Adrenal gland (tissue), 5 donors: ENCODE measurements around the gene ATP4A.

ENCODE experiments used
- POLR2A ChIP-seq, 2 donors: fragments of 450-650 bp; IDR thresholded peaks; one replicate each; pipeline ENCODE4 v1.6.1; 2017; ENCODE audit warnings: antibody characterized with exemption in 2 of 2, mild to moderate bottlenecking in 2 of 2, moderate library complexity in 1 of 2
- TF ChIP-seq, protein P1 (sequence below), 6 experiments: fragments of 450-650 bp in 4 of 6; fragments of 200-600 bp in 2 of 6; sonication (generic) in 1 of 6; IDR thresholded peaks; 1 replicate in 5 of 6; 2 replicates in 1 of 6; pipeline versions ENCODE4 v1.5.1 to v1.8.0; 2016 to 2021; ENCODE audit warnings: antibody characterized with exemption in 6 of 6, mild to moderate bottlenecking in 2 of 6, moderate library complexity in 1 of 6
- donor health status: DM: no; HTN: no; CAD: no.

DNA sequence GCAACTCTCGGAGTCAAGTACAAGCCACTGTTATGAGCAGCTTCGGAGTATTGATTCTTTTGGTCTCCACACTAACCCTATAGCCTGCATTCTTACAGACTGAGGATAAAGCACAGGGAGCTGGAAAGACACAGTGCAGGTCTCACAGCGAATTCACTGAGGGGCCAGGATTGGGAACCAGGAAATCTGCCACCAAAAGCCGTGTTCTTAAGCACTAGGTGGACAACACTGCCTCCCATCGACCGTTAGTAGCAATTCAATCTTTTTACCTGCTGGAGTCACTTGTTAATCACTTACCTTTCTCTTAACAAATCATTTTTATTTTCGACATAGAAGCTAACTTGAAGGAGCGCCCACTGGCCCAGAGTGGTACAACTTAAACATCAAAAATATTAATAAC lies 28.8 kb upstream of the ATP4A start:
- TF ChIP-seq, protein P1, sequence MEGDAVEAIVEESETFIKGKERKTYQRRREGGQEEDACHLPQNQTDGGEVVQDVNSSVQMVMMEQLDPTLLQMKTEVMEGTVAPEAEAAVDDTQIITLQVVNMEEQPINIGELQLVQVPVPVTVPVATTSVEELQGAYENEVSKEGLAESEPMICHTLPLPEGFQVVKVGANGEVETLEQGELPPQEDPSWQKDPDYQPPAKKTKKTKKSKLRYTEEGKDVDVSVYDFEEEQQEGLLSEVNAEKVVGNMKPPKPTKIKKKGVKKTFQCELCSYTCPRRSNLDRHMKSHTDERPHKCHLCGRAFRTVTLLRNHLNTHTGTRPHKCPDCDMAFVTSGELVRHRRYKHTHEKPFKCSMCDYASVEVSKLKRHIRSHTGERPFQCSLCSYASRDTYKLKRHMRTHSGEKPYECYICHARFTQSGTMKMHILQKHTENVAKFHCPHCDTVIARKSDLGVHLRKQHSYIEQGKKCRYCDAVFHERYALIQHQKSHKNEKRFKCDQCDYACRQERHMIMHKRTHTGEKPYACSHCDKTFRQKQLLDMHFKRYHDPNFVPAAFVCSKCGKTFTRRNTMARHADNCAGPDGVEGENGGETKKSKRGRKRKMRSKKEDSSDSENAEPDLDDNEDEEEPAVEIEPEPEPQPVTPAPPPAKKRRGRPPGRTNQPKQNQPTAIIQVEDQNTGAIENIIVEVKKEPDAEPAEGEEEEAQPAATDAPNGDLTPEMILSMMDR (IDR thresholded peaks at IDR 0.05): peak; percentile 40 to 83 (median 67)
- no peak for TF ChIP-seq POLR2A (IDR thresholded peaks at IDR 0.05)
